Stimulated activated CD8-positive, alpha-beta memory T cell treated with anti-CD3 and anti-CD28 coated beads, Interleukin-7, amount 100 ng/mL, for 4 hours (primary cell): ENCODE results near the gene EEIG1.

Experiments
- DNase-seq, 2 donors: peaks; one replicate each; pipeline ENCODE4 v3.0.0-alpha.2; 2020; ENCODE audit warnings: low read depth in 2 of 2

The EEIG1 gene

DNA sequence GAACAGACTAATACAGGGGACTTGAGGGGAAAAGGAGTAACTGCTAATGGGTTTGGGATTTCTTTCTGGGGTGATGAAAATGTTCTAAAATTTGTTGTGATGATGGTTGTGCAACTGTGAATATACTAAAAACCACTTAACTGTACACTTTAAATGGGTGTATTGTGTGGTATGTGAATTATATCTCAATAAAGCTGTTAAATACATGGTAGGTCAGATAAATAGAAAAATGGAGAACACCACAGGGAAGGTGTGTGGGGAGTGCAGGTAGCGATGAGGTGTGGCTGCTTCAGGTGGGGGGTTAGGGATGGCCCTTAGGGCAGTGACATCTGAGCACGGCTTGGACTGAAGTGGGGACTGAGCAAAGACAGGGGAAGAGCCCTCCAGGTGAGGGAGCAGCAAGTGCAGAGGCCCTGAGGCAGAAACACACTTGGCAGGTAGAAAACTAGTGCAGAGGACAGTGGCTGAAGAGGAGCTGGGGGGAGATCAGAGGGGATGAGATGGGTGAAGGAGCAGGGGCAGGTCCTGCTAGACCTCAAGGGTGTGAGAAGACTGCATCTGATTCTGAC, 20.9 kb downstream of the EEIG1 start:
- DNase-seq, result no peak

- no peak for DNase-seq
Observed at GRCh38 chr9:127959398-127959797, 21.4 kb downstream of the EEIG1 start.

DNA sequence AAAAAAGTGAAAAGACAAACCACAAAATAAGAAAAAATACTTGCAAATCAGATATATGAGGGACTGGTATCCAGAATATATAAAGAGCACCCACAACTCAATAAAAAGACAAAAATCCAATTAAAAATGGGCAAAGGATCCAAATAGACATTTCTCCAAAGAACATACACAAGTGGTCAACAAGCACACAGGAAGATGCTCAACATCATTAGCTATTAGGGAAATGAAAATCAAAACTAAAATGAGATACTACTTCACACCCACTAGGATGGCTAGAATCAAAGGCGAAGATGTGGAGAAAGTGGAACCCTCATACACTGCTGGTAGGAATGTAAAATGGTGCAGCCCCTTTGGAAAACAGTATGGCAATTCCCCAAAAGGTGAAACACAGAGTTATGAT, 22.1 kb downstream of the EEIG1 start:
- no peak for DNase-seq

- DNase-seq, result peak; percentile 82 to 90
Observed at GRCh38 chr9:127955294-127956015, 25.3 kb downstream of the EEIG1 start.

DNA sequence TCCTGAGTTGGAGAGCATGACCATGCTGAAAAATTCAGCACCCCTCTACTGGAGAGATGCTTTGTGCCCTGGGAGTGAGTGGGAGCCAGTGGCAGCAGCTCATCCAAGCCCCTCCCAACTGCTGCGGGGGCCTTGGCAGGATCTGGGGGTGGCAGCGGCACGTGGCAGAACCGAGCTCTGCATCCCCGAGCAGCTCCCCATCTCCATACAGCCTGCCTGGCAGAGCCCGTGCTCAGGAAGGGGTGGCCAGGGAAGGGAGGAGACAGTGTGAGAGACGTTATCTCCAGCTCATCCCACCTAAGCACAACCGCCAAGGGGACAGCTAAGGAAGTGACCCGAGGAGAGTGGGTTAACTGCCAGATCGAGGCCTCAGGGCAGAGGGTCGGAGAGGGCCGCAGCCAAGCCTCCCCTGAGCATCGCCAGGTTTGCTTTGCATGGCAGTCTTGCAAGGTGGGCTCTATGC, 25.9 kb downstream of the EEIG1 start:
- DNase-seq, result no peak

- DNase-seq, result no peak
Observed at GRCh38 chr9:127953768-127954505, 26.9 kb downstream of the EEIG1 start.

DNA sequence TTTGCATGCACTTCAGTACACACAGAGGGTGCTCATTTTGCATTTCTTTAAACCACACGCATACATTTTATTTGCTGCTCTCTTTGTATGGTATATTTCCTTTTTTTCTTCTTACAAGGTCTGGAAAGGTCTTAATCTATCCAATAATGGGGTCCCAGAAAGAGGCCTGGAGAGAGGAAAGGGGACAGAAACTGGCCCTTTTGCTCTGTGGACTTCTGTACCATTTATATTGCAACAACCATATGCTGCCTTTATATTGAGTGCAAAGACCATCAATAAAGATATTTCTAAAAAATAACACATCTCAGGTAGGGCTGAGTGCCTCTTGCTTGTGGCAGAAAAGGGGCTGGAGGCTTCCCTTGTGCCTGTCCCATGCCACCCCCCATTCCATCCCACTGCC, 27.6 kb downstream of the EEIG1 start:
- no peak for DNase-seq

DNA sequence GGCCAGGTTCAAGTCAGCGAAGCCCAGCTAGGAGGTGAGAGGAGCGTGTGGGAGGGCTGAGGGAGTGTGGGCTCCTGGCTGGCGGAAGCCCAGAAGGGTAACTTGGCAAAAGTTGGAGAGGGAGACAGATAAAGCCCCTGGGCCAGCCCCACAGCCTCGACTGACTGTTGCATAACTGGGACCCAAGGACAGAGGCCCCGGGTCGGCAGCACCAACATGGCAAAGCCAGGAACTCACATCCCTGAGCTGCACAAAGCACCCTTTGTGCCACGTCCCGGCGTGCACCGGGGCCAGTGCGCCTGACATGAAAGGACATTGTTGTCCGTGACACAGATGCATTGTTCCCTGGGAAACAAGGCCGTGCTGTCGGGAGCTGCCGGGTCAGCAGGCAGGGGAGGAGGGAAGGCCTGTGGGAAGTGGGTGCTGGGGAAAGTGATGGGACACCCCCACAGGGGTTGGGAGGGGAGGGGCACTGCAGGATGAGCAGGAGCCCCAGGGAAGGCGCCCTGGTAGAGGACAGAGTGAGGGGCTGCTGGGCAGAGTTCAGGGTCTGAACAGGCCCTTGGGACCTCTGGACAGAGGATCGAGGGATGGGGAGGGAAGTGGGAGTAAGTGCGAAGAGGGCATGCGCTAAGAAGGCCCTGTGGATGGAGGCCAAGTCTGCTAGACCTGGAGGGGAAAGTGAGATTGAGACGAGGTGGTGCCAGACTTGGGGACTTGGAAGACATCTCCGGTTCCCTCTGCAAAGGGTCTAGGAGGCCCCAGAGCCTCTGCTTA, 30.1 kb downstream of the EEIG1 start:
- no peak for DNase-seq

GRCh38 chr9:127949827-127950512, 30.8 kb downstream of the EEIG1 start:
- no peak for DNase-seq

DNA sequence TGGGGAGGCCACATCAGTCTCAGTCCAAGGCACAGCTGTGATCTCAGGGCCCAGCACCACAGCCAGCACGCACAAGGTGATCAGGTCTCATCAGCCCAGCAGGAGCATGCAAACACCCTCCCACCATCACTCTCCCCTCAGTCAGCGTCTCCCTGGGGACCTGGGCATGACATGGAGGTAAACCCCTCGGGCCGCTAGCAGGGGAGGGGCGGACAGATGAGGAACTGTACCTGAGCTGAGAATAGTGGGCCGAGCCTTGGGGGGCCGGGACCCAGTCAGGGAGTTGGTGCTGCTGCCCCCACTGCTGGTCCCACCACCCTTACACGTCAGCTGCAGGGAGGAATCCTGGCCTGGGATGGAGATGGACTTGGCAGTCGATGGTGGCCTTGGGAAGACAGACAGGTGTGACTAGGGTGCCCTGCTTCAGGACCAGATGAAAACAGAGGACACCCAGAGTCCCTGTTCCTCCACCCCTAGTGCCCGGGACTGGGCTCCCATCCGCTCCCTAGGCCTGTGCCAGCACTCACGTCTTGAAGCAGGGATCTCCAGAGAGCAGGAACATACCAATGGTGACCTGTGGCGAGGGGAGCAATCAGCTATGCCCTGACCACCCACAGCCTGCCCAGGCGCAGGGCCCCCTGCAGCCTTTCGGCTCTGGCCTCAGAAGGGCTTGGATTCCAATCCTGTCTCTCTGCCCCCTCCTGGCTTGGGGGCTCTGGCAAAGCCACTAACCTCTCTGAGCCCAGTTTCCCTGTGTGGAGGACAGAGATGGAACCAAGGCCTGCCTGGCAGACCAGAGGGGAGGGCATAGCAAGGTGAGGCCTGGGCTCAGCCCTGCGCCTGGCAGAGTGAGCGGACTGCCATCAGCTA, 32.7 kb downstream of the EEIG1 start:
- no peak for DNase-seq

DNA sequence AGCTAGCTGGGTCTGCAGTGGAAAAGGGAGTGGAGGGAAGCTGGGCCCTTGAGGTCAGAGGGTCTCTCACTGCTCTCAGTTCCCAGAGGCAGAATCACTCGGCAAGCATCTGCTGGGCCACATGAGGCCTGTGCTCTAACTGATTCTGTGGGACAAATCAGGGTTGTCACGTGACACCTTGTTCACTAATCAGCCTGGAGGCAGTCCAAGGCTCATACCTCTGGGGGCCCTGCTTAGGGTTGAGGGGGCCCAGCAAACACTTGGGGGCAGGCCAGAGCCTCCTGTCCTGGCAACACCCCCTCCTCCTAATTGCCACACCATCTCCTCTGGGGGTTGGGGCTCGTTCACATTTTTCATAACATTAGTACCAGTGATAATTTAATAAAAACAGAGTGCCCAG, 34.1 kb downstream of the EEIG1 start:
- DNase-seq, result no peak

DNA sequence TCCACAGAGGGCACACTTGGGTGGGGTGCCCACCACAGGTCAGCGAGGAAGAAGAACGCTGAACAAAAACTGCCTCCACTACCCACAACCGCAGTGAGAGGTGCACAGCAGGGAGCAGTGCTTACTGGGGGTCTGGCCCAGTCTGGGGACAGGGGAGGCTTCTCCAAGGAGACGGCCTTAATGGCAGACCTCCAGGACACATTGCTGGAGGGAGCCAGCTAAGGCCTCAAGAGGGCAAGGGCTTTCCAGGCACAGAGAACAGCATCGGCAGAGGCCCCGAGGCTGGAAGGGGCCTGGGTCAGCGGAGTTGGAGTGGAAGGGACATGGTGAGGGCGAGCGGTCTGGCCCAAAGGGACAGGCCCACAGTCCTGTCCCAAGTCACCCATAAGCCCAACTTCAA, 34.8 kb downstream of the EEIG1 start:
- no peak for DNase-seq

DNA sequence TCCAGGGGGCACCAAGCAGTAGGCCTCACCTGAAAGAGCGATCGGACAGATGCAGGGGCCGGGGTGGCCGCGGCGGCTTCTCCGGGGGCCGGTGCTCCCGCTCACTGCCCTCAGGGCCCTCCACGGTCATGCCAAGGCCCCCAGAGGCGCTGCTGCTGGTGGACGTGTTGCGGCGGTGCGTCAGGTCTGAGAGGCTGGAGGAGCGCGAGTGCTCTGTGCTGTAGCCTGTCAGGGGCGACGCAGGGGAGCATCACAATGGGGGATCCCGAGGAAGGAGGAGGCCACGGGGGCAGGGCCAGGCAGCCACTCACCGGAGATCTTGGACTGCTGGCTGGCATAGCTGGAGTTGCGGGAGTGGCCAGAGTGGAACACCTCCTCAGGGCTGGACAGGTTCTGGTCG, 35.5 kb downstream of the EEIG1 start:
- DNase-seq, result no peak

DNA sequence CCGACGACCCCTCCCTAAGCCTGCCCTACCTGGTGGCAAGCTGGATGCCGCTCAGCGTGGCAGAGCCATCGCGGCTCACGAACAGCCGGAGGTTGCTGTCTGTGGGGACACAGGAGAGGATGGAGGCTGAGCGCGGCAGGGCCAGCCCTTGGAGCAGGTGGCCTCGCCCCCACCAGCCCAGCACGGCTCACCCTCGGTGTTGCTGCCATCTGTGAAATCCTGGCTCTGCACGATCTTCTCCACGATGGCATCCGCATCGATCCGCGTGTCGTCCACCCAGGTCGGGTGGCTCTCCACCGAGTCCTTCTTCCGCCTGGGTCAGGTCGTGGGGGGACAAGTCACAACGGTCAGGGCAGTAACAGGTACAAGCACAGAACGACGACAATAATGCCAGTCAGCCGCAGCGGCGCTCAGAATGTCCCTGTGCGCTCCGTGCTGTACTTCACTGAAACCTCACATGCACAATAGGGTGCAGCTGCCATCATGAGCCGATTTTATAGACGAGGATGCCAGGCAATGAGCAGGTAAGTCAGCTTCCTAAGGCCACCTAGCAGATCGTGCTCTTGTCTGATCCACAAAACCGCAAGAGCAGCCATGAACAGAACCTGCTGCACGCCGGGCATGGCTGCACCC, 36.1 kb downstream of the EEIG1 start:
- no peak for DNase-seq

- DNase-seq, result peak; percentile 66 to 70
Observed at GRCh38 chr9:127943731-127944144, 37.1 kb downstream of the EEIG1 start.

- DNase-seq, result no peak
Observed at GRCh38 chr9:127943011-127943662, 37.7 kb downstream of the EEIG1 start.

DNA sequence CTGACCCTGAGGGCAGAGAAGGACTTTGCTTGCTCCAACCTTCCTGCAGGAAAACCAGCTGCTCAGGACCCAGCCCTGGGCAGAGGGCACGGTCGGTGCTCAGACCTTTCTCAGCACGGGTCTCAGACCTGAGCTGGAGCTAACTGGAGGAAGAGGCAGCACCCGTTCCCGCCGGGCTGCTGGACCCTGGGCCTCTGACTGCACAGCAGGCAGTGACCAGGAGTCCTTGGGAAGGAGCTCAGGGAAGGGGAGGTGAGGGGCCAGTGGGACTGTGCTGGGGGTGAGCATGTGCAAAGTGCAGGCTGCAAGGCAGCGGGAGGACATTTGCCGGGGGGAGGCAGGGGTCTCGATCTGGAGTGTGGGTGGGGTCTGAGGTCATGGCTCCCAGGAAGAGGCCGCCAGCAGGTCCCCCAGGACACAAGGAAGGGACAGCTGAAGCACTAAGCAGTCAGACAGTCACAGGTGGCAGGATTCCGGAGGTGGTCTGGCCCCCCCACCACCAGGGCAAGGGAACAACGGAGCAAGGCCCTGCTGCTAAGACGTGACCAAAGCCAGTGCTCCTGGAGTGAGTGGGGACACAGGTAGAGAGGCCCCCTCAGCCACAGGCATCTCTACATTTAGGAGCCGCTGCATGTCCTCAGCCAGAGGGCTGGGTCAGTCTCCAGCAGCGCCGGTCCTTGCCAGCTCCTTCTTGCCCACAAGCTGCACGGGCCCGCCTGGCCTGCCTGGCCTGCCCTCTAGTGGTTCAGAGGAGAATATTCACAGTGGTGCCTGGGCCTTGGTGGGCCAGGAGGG, 38.4 kb downstream of the EEIG1 start:
- no peak for DNase-seq

DNA sequence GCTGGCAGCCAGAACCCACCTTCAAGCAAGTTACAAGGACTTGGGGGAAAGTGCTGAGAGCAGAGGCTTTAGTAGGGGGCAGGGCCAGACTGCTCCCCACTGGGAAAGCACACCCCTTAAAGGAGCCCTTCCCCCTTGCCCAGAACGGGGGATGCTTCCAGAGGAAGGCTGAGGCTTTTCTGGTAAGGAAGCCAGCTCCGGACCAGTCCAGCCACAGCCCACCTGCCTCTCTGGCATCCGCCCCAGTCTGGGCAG, 38.9 kb downstream of the EEIG1 start:
- no peak for DNase-seq
